Stimulated activated CD8-positive, alpha-beta memory T cell treated with anti-CD3 and anti-CD28 coated beads, Interleukin-7, amount 100 ng/mL, for 48 hours (primary cell): ENCODE measurements around the gene UGP2.
"Not testable (repeated sequence)": the region's sequence is repeated elsewhere in the genome, so short reads cannot be mapped to it uniquely, and the experiment has no call there.

Experiments
- DNase-seq, 2 donors: peaks; one replicate each; pipeline ENCODE4 v3.0.0-alpha.2; 2020; ENCODE audit warnings: low read depth in 1 of 2; ENCODE audit errors: extremely low read depth in 1 of 2

UGP2 gene

GRCh38 chr2:63888490-63889402 is 47.0 kb downstream of the UGP2 start:
- DNase-seq: peak in 1 of 2 donors; percentile 12

DNA sequence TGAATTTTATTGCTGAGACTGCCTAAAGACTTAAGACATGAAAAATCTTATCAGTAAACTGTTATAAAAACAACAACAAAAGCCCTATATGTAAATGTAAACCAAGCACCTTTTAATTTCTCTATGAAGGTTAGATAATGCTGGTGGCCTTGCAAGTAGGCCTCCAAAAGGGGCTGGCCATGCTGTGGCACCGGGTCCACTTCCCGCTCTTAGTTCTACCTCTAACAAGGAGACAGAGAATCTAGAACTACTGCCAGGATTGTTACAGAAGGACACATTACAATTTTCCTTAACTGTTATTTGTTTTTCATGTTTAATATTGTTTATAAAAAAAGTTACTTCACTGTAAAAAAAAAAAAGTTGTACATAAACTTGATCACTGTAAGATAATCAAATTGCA is 49.0 kb downstream of the UGP2 start:
- DNase-seq: no peak

DNA sequence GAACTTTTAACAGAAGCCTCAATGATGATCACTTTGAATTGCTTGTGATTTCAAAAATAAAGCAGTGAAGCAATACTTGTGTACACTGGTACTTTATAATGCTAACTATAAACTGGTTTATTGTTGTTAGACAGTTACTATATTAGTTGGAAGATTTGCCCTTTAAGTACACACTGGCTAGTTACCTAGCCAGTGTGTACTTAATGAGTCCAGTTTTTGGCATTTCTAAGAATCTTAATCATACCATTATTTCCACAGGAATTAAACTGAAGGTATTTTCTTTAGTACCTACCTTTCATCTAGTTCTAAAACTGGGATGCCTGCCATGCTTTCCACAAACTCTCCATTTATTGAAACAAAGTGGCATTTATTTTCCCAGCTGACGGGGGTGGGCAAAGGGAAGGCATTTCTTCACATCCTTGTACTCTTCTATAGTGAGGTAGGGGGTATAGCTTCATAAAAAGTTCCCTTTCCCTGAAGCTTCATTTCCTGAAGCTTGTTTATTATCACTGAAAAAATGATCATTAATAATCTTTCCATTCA is 49.9 kb downstream of the UGP2 start:
- no peak for DNase-seq

GRCh38 chr2:63893163-63893562 is 51.5 kb downstream of the UGP2 start:
- DNase-seq: no peak

- no peak for DNase-seq
Observed at GRCh38 chr2:63894167-63894566, 52.5 kb downstream of the UGP2 start.

DNA sequence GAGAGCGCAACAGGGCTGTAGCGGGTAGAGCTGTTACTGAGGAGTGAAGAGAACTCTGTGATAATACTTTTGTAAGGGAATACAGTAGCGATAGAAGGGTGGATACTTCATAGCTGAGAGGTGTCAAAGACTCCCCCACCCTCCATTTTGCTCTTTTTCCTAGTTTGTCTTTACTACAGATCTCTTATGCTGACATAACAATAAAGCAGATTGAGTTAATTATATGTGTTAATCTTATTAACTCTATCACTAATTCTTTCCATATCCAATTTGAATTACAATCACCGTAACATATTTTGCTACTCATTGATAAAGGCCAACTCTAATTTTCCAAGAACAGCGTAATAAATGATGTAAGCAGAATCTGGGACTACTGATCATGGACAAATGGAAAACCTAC is 57.1 kb downstream of the UGP2 start:
- no peak for DNase-seq

DNA sequence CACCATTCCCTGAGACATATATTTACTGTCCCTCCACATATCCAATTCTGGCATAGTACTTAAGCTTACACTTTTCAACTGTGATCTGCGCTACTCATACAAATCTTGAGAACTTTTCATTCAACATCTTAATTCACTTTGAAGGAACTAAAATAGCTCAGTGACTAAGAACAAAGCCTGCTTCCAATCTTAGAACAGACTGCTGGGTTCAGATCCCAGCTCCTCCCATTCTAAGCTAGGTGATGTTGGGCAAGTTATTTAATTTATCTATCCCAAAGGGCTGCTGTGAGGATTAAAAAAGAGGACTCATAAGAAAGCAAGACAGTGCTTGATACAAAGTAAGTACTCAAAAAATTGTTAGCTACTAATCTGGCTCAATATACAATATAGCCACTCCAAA is 57.9 kb downstream of the UGP2 start:
- DNase-seq: no peak

DNA sequence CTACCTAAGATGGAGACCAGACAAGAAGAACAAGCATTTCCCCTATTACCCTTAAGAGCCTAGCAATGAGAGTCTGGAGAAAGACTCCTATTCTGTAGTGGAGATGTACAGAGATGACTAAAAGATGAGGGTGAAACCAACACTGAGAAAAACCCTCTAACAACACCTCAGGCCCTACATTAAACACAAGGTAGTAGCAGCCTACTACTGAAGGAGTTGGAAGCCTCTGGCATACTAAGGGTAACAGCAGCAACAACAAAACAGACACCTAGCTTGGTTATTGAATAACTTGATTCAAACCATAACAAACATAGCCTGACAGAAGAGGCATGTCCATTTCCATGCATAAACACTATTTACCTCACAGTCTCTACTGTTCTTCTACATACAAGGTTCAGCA is 60.5 kb downstream of the UGP2 start:
- DNase-seq: no peak

- no peak for DNase-seq
Observed at GRCh38 chr2:63903003-63903402, 61.3 kb downstream of the UGP2 start.

DNA sequence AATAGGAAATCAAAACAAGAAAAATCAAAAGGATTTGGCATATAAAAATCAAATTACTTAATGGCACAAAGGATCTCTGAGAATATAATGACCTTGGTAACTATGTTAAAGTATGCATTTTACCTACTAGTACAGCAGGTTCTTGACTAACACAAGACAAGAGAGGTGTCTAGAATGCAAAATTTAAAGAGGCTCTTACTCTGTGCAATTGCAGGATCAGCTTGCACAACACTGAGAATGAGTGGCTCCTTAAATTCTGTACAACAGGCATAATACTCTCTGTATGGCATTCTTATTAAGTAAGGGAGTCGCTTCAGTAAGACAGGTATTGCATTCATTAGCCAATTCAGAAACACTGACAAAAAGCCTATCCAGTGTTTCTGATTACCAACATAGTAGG is 72.6 kb downstream of the UGP2 start:
- DNase-seq: no peak

DNA sequence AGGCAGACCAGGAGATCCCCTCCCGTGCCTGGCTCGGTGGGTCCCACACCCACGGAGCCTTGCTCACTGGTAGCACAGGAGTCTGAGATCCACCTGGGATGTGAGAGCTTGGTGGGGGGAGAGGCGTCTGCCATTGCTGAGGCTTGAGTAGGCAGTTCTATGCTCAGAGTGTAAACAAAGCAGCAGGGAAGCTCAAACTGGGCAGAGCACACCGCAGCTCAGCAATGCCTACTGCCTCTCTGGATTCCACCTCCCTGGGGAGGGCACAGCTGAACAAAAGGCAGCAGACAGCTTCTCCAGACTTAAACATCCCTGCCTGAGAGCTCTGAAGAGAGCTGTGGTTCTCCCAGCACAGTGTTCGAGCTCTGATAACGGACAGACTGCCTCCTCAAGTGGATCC is 85.1 kb downstream of the UGP2 start:
- DNase-seq: no peak

- not testable (repeated sequence) for DNase-seq
Observed at GRCh38 chr2:63932104-63932503, 90.4 kb downstream of the UGP2 start.
